ENCODE results near the gene C18orf63. TPM values are rescaled to one million over a fixed set of nuclear protein-coding genes. Genes with fewer than 3 reads are reported as not detected.

Gene C18orf63
- total RNA-seq, 3 donors from 2014 or later = 0.16 TPM; not detected in 2

DNA sequence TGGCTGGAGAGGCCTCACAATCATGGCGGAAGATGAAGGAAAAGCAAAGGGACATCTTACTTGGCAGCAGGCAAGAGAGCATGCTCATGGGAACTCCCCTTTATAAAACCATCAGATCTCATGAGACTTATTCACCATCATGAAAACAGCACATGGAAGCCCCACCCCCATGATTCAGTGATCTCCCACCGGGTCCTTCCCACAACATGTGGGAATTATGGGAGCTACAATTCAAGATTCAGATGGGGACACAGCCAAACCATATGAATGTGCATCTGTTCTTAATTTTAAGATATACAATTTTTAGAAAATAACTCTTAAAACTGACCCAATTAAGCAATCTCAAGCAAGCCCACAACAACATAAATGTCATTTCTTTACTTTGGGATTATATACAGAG lies 12.6 kb downstream of the C18orf63 start:
- no peak overlapping the region for H3K27ac ChIP-seq
- no peak overlapping the region for H3K4me3 ChIP-seq
- H3K4me1 ChIP-seq = no peaks in the 10 kb centered on the region
- no peaks in the 10 kb centered on the region for H3K36me3 ChIP-seq
- intact Hi-C loops (cut with DNase I; ENCODE audit: low total_unique reads) = loop anchor here (10.0 kb wide), 1 partner anchor 697 kb away; no protein-coding TSS in a partner anchor
- H3K27me3 ChIP-seq = no peaks in the 10 kb centered on the region
- TF ChIP-seq, protein P1, sequence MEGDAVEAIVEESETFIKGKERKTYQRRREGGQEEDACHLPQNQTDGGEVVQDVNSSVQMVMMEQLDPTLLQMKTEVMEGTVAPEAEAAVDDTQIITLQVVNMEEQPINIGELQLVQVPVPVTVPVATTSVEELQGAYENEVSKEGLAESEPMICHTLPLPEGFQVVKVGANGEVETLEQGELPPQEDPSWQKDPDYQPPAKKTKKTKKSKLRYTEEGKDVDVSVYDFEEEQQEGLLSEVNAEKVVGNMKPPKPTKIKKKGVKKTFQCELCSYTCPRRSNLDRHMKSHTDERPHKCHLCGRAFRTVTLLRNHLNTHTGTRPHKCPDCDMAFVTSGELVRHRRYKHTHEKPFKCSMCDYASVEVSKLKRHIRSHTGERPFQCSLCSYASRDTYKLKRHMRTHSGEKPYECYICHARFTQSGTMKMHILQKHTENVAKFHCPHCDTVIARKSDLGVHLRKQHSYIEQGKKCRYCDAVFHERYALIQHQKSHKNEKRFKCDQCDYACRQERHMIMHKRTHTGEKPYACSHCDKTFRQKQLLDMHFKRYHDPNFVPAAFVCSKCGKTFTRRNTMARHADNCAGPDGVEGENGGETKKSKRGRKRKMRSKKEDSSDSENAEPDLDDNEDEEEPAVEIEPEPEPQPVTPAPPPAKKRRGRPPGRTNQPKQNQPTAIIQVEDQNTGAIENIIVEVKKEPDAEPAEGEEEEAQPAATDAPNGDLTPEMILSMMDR (IDR thresholded peaks at IDR 0.05) = no peak
- TF ChIP-seq POLR2A (IDR thresholded peaks at IDR 0.05) (no peak), POLR2AphosphoS5 (IDR thresholded peaks at IDR 0.05) (no peak)
- no peaks in the 10 kb centered on the region for H3K9me3 ChIP-seq
- no peak for DNase-seq (ENCODE audit: low spot score in 2 of 2)

DNA sequence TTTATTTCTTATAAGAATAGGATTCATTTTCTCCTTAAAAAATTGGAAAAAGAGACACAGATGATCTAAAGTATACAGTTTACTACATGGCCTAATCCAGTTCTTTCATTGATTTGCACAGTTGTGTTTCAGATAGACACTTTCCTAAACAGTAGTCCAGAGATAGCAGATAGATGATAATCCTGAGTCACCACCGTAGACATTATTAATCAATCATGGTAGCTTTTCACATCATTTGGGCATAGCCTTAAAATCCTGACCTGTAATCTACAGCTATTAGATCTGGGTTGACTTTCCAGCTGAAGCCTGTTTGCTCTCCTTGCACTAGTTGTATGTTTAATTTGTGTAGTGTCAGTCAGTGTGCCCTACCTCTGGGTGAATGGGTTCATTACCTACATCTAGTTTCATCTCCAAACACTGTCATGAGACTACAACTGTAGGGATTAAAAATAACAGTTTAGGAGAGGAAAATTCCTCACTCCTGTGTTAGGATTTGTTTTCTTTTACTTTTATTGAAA lies 14.1 kb downstream of the C18orf63 start:
- intact Hi-C loops (cut with DNase I; ENCODE audit: low total_unique reads) = loop anchor here (10.0 kb wide), 2 partner anchors 135 to 695 kb away; no protein-coding TSS in a partner anchor
- TF ChIP-seq POLR2A (IDR thresholded peaks at IDR 0.05) (no peak), POLR2AphosphoS5 (IDR thresholded peaks at IDR 0.05) (no peak)
- TF ChIP-seq, protein P1 (IDR thresholded peaks at IDR 0.05) = no peak
- Histone ChIP-seq H3K27ac (no peak overlapping the region), H3K4me3 (no peak overlapping the region), H3K4me1 (no peaks in the 10 kb centered on the region), H3K9me3 (no peaks in the 10 kb centered on the region), H3K27me3 (no peaks in the 10 kb centered on the region), H3K36me3 (no peaks in the 10 kb centered on the region)
- no peak for DNase-seq (ENCODE audit: low spot score in 2 of 2)

DNA sequence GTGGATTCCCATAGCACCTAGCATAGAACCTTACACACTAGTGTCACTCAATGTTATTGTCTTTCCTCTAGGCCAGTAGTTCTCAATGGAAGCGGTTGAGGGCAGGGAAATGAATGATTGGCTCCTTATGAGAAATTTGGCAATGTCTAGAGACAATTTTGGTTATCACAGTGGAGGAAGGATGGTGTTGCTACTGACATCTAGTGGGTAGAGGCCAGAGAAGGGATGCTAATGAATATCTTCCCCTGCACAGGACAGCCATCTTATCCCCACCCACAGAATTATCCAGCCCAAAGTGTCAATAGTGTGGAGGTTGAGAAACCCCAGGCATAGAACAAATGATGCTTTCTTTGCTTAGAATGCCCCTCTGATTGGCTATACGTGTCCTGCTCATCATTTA lies 15.8 kb downstream of the C18orf63 start:
- no peak overlapping the region for H3K27ac ChIP-seq
- no peaks in the 10 kb centered on the region for H3K36me3 ChIP-seq
- no peaks in the 10 kb centered on the region for H3K27me3 ChIP-seq
- H3K4me3 ChIP-seq = no peak overlapping the region
- no peak for TF ChIP-seq POLR2AphosphoS5 (IDR thresholded peaks at IDR 0.05)
- no peak for TF ChIP-seq POLR2A (IDR thresholded peaks at IDR 0.05)
- TF ChIP-seq, protein P1 (IDR thresholded peaks at IDR 0.05) = peak in 1 of 3 donors; percentile 19
- H3K9me3 ChIP-seq = no peaks in the 10 kb centered on the region
- no peak for DNase-seq (ENCODE audit: low spot score in 2 of 2)
- intact Hi-C loops (cut with DNase I; ENCODE audit: low total_unique reads) = loop anchor here (10.0 kb wide), 1 partner anchor 137 kb away; no protein-coding TSS in a partner anchor
- no peaks in the 10 kb centered on the region for H3K4me1 ChIP-seq

DNA sequence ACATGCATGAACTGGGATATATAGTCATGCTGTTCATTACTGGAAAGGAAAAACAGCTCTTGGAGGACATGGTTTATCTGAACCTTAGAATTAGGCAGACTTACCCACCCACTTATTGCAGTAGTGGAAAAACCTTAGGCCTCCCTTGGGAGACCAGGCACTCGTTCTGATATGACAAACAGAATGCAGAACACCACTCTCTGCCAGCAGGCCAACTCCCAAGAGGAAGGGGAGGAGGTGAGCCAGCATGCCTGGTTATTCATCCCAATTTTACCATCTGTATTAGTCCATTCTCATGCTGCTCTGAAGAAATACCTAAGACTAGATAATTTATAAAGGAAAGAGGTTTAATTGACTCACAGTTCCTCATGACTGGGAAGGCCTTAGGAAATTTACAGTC lies 17.5 kb downstream of the C18orf63 start:
- Histone ChIP-seq H3K9me3 (no peaks in the 10 kb centered on the region), H3K36me3 (no peaks in the 10 kb centered on the region), H3K4me1 (no peaks in the 10 kb centered on the region), H3K27me3 (no peaks in the 10 kb centered on the region), H3K27ac (no peak overlapping the region), H3K4me3 (no peak overlapping the region)
- intact Hi-C loops (cut with DNase I; ENCODE audit: low total_unique reads) = loop anchor here (10.0 kb wide), 1 partner anchor 138 kb away; no protein-coding TSS in a partner anchor
- TF ChIP-seq POLR2A (IDR thresholded peaks at IDR 0.05) (no peak), POLR2AphosphoS5 (IDR thresholded peaks at IDR 0.05) (no peak)
- TF ChIP-seq, protein P1 (IDR thresholded peaks at IDR 0.05) = no peak
- no peak for DNase-seq (ENCODE audit: low spot score in 2 of 2)

DNA sequence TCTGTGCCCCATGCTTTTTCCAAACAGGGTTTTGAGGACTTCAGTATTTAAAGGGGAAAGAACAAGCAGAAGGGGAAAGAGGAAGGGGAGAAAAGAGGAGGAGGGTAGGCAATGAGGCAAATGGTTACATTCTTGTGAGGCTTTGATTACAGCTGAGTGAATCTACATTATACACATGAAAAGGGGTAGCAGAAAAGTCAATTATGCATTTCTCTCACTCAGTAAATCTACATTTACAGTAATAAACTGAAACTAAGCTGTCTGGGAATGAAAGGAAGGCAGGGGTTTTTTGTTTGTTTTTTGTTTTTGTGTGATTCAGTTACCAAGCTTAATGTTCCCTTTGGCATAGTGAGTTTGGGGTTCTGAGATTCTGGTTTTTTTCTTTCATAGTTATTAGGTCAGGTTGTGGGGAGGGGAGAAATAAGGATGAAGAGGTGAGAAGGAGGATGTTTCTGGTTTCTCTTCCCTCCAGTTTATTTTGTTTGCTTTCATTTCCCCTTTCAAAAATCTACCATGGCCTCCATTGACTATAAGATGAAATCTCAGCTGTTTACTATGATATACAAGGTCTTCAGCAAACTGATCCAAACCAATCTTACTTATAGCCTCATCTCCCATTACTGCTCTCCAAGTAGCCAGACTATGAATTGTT lies 18.7 kb downstream of the C18orf63 start:
- Histone ChIP-seq H3K27me3 (no peaks in the 10 kb centered on the region), H3K36me3 (no peaks in the 10 kb centered on the region), H3K27ac (no peak overlapping the region), H3K4me3 (no peak overlapping the region), H3K9me3 (no peaks in the 10 kb centered on the region), H3K4me1 (no peaks in the 10 kb centered on the region)
- no peak for DNase-seq (ENCODE audit: low spot score in 2 of 2)
- intact Hi-C loops (cut with DNase I; ENCODE audit: low total_unique reads) = loop anchor here (10.0 kb wide), 1 partner anchor 140 kb away; no protein-coding TSS in a partner anchor
- TF ChIP-seq, protein P1 (IDR thresholded peaks at IDR 0.05) = no peak
- no peak for TF ChIP-seq POLR2A (IDR thresholded peaks at IDR 0.05)
